Progenitor cell of endocrine pancreas (in vitro differentiated cells): ENCODE data around the gene FAH. TPM values are rescaled to one million over a fixed set of nuclear protein-coding genes. Genes with fewer than 3 reads are reported as not detected.

Experiments
- DNase-seq: peaks from one replicate; pipeline ENCODE4 v3.0.0; 2021; ENCODE audit warnings: low spot score; ENCODE audit not compliant: unreplicated experiment
- H3K27ac Mint-ChIP-seq: 2 replicates; pipeline ENCODE4 v1.8.0; 2021; ENCODE audit warnings: mild to moderate bottlenecking, moderate library complexity, mixed read lengths
- H3K27me3 Mint-ChIP-seq: 2 replicates; pipeline ENCODE4 v1.8.0; 2021; ENCODE audit warnings: mixed read lengths
- H3K36me3 Mint-ChIP-seq: 2 replicates; pipeline ENCODE4 v1.8.0; 2022; ENCODE audit warnings: mixed read lengths; ENCODE audit not compliant: insufficient read depth
- H3K4me1 Mint-ChIP-seq: 2 replicates; pipeline ENCODE4 v1.8.0; 2021; ENCODE audit warnings: low read depth, mixed read lengths
- H3K4me3 Mint-ChIP-seq: 2 replicates; pipeline ENCODE4 v1.8.0; 2021; ENCODE audit warnings: low read depth, mild to moderate bottlenecking, moderate library complexity, mixed read lengths
- H3K9me3 Mint-ChIP-seq: 2 replicates; pipeline ENCODE4 v1.8.0; 2021; ENCODE audit warnings: low read depth, mixed read lengths
- CTCF ChIP-seq: fragments of 200-600 bp; sonication (generic); IDR thresholded peaks from one replicate; pipeline ENCODE4 v1.5.0; 2021; ENCODE audit warnings: antibody characterized with exemption, mild to moderate bottlenecking; ENCODE audit not compliant: unreplicated experiment
- total RNA-seq: library from RNA; stranded (reverse); gene quantifications from 2 replicates; pipeline ENCODE4 v1.2.1, GENCODE V29; 2021

Gene FAH
- total RNA-seq, 1 donor from 2014 or later = 18.4 TPM

- H3K4me1 Mint-ChIP-seq = peaks cover 8% of the 10 kb centered on the region
- no peak for TF ChIP-seq CTCF
- H3K27ac Mint-ChIP-seq = no peak overlapping the region
- DNase-seq = no peak
- H3K36me3 Mint-ChIP-seq = no peaks in the 10 kb centered on the region
- H3K4me3 Mint-ChIP-seq = no peak overlapping the region
- H3K27me3 Mint-ChIP-seq = peaks cover 3% of the 10 kb centered on the region
- no peaks in the 10 kb centered on the region for H3K9me3 Mint-ChIP-seq
Measured at GRCh38 chr15:80231371-80231770, 78.6 kb downstream of the FAH start.

DNA sequence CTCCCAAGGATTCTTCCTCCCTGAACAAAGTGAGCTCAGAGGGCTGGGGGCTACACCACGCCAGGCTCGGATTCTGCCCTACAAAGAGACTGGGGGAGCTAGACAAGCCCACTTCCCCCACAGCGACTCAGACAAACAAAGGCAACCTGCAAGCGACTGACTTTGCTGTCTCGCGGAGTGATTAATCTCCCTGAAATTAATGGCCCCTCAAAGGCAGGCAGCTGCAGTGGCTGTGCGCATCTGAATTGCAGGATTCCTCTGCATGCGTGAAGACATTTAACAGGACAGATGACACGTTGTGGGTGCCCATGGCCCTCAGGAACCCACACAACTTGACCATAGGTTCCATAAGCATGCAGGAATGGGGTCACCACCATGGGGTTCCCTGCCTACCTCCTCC lies 80.8 kb downstream of the FAH start:
- peaks cover 8% of the 10 kb centered on the region for H3K4me1 Mint-ChIP-seq
- no peak for TF ChIP-seq CTCF
- no peak for DNase-seq
- H3K9me3 Mint-ChIP-seq = no peaks in the 10 kb centered on the region
- no peak overlapping the region for H3K27ac Mint-ChIP-seq
- H3K4me3 Mint-ChIP-seq = no peak overlapping the region
- peaks cover 3% of the 10 kb centered on the region for H3K27me3 Mint-ChIP-seq
- no peaks in the 10 kb centered on the region for H3K36me3 Mint-ChIP-seq

DNA sequence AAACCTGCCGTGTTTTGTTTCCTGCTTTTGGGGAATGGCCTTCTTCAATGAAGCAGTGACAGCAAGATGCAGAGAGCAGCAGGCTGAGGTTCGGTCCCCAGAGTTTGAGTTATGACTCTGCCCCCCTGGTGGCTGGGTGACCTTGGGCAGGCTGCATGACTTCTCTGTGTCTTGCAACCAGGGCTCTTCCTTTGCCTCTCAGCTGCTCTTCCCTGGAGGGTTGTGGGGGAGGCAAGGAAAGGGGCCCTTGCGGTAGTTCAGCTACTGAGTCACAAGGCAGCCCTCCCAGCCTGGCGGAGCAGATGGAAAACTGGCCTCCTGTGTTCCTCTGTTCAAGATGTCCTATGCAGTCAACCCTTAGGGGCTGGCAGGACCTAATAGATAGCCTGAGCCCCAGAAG lies 82.1 kb downstream of the FAH start:
- no peak for DNase-seq
- Mint-ChIP-seq H3K4me3 (no peak overlapping the region), H3K27me3 (peaks cover 3% of the 10 kb centered on the region), H3K36me3 (no peaks in the 10 kb centered on the region), H3K4me1 (peaks cover 8% of the 10 kb centered on the region), H3K9me3 (no peaks in the 10 kb centered on the region), H3K27ac (no peak overlapping the region)
- TF ChIP-seq CTCF = peak; percentile 47

Other genes with a start within 250 kb of the FAH start
- gene BCL2A1, start 181.8 kb upstream of the FAH start, total RNA-seq = not detected in 2 replicates
- 73.1 and 74.4 TPM in 2 replicates for gene ZFAND6, start 93.3 kb upstream of the FAH start, total RNA-seq
- gene CTXND1, start 99.2 kb downstream of the FAH start, total RNA-seq = 1.1 TPM in 2 replicates